Measurements from ENCODE around the gene AUTS2.
A peak's percentile ranks its signal among the peaks of the same experiment; 100 is the strongest.

The AUTS2 gene

GRCh38 chr7:70761711-70762328 is 1163.5 kb downstream of the AUTS2 start:
- peak; percentile 92 for FAIRE-seq
- DNase-seq (ENCODE audit: extremely low spot score, insufficient read length, low read depth) = no peak

- no peak for DNase-seq (ENCODE audit: extremely low spot score, insufficient read length, low read depth)
- no peak for FAIRE-seq
Measured at GRCh38 chr7:70762696-70763095, 1164.4 kb downstream of the AUTS2 start.

- DNase-seq (ENCODE audit: extremely low spot score, insufficient read length, low read depth) = peak; percentile 58
- peak; percentile 100 for FAIRE-seq
Measured at GRCh38 chr7:70763961-70764691, 1165.9 kb downstream of the AUTS2 start.

GRCh38 chr7:70764701-70765208 is 1166.5 kb downstream of the AUTS2 start:
- FAIRE-seq = no peak

GRCh38 chr7:70765651-70766050 is 1167.4 kb downstream of the AUTS2 start:
- FAIRE-seq (no peak), DNase-seq (ENCODE audit: extremely low spot score, insufficient read length, low read depth) (no peak)

More at GRCh38 chr7:70764701-70765208, 1166.5 kb downstream of the AUTS2 start:
- DNase-seq (ENCODE audit: extremely low spot score, insufficient read length, low read depth) = peak; percentile 23

GRCh38 chr7:70766109-70766508 is 1167.8 kb downstream of the AUTS2 start:
- DNase-seq (ENCODE audit: extremely low spot score, insufficient read length, low read depth) (no peak), FAIRE-seq (no peak)

GRCh38 chr7:70766694-70767093 is 1168.4 kb downstream of the AUTS2 start:
- FAIRE-seq (no peak), DNase-seq (ENCODE audit: extremely low spot score, insufficient read length, low read depth) (no peak)

GRCh38 chr7:70770154-70770553 is 1171.9 kb downstream of the AUTS2 start:
- DNase-seq (ENCODE audit: extremely low spot score, insufficient read length, low read depth) (no peak), FAIRE-seq (no peak)

GRCh38 chr7:70771451-70771850 is 1173.2 kb downstream of the AUTS2 start:
- no peak for DNase-seq (ENCODE audit: extremely low spot score, insufficient read length, low read depth)
- no peak for FAIRE-seq

GRCh38 chr7:70772891-70773290 is 1174.6 kb downstream of the AUTS2 start:
- no peak for DNase-seq (ENCODE audit: extremely low spot score, insufficient read length, low read depth)
- no peak for FAIRE-seq

GRCh38 chr7:70773406-70773805 is 1175.1 kb downstream of the AUTS2 start:
- DNase-seq (ENCODE audit: extremely low spot score, insufficient read length, low read depth) (no peak), FAIRE-seq (no peak)

- no peak for FAIRE-seq
- no peak for DNase-seq (ENCODE audit: extremely low spot score, insufficient read length, low read depth)
Measured at GRCh38 chr7:70774950-70775527, 1176.8 kb downstream of the AUTS2 start.

- peak; percentile 61 for FAIRE-seq
- DNase-seq (ENCODE audit: extremely low spot score, insufficient read length, low read depth) = no peak
Measured at GRCh38 chr7:70775570-70776156, 1177.4 kb downstream of the AUTS2 start.

GRCh38 chr7:70776627-70777101 is 1178.4 kb downstream of the AUTS2 start:
- FAIRE-seq = no peak
- no peak for DNase-seq (ENCODE audit: extremely low spot score, insufficient read length, low read depth)

- DNase-seq (ENCODE audit: extremely low spot score, insufficient read length, low read depth) = no peak
- no peak for FAIRE-seq
Measured at GRCh38 chr7:70777251-70777650, 1179.0 kb downstream of the AUTS2 start.

- FAIRE-seq (no peak), DNase-seq (ENCODE audit: extremely low spot score, insufficient read length, low read depth) (no peak)
Measured at GRCh38 chr7:70778585-70778984, 1180.3 kb downstream of the AUTS2 start.

- FAIRE-seq = peak; percentile 21
- no peak for DNase-seq (ENCODE audit: extremely low spot score, insufficient read length, low read depth)
Measured at GRCh38 chr7:70779321-70779720, 1181.0 kb downstream of the AUTS2 start.

GRCh38 chr7:70781922-70782311 is 1183.6 kb downstream of the AUTS2 start:
- no peak for DNase-seq (ENCODE audit: extremely low spot score, insufficient read length, low read depth)
- FAIRE-seq = no peak

- DNase-seq (ENCODE audit: extremely low spot score, insufficient read length, low read depth) (no peak), FAIRE-seq (no peak)
Measured at GRCh38 chr7:70782796-70783195, 1184.5 kb downstream of the AUTS2 start.

GRCh38 chr7:70785427-70785826 is 1187.2 kb downstream of the AUTS2 start:
- no peak for DNase-seq (ENCODE audit: extremely low spot score, insufficient read length, low read depth)

GRCh38 chr7:70786076-70786475 is 1187.8 kb downstream of the AUTS2 start:
- DNase-seq (ENCODE audit: extremely low spot score, insufficient read length, low read depth) = no peak
- FAIRE-seq = no peak

More at GRCh38 chr7:70785427-70785826, 1187.2 kb downstream of the AUTS2 start:
- FAIRE-seq = no peak
